ENCODE results near the gene CARHSP1. TPM values are rescaled to one million over a fixed set of nuclear protein-coding genes. Genes with fewer than 3 reads are reported as not detected.

The CARHSP1 gene
- total and polyA plus RNA-seq, 2 of the 4 experiments (the other 2 are of a cell fraction) = 121 to 138 TPM

DNA sequence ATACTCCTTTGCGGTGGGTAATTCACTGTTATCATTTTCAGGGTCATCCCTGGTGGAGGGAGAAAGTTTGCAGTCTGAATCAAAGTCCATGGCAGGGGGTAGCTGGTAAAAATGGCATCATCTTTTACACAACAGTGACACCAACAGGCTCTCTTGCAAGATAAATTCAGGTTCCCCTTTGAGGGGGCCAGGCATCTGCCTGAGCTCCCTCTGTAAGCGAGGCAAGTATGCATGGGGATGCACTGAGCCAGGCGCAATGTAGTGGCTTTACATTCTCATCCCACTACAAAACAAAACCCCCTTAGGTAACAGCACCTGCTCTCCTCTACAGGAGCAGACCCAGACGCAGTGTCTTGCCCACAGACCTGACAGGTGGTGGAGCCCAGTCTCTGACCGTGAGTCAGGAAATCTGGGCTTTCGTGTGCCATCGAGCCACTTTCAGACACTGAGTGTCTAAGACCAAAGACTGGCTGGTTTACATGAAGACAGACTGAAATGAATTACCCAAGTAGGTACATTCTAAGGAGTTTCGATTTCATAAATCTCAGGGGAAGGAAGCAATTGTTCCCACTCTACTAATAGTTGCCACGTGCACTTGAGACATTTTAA, 31.0 kb upstream of the CARHSP1 start:
- H2AK5ac ChIP-seq (ENCODE audit: low read depth, low read length) = no peak overlapping the region
- H2BK20ac ChIP-seq (ENCODE audit: low read depth, low read length) = no peak overlapping the region
- H3K27ac ChIP-seq (ENCODE audit: insufficient read depth, low read length) = no peak overlapping the region
- no peak overlapping the region for H2BK15ac ChIP-seq (ENCODE audit: low read depth, low read length)
- no peak overlapping the region for H4K5ac ChIP-seq (ENCODE audit: low read depth, low read length)
- no peaks in the 10 kb centered on the region for H3K9me1 ChIP-seq (ENCODE audit: insufficient read depth, low read length)
- whole genome bisulfite sequencing, 2 experiments (ENCODE audit: extremely low coverage in 2 of 2, insufficient read length in 1 of 2) = 96% methylated on average over 5 of the region's 9 CpGs; no CpG with 5 or more reads in 1 of the 2 experiments
- dilution Hi-C loops (cut with HindIII; ENCODE audit: low sequenced_read_pairs, unreplicated experiment) = no loop called here
- no peak overlapping the region for H3K18ac ChIP-seq (ENCODE audit: low read depth, low read length)
- no peak overlapping the region for H3K4me3 ChIP-seq (ENCODE audit: insufficient read depth, low read depth, low read length)
- H3K79me1 ChIP-seq (ENCODE audit: low read depth in 1 of 2, low read length in 2 of 2) = peaks cover 19 to 34% of the 10 kb centered on the region in 2 experiments
- no peaks in the 10 kb centered on the region for H3K27me3 ChIP-seq (ENCODE audit: control insufficient read depth, insufficient read depth, low read length)
- POLR2A ChIA-PET (ENCODE audit: unreplicated experiment) = no interaction called here
- CTCF ChIA-PET = interaction anchor here (1.0 to 1.6 kb wide), 2 partner anchors 12 to 109 kb away, joined by 3 to 4 read pairs; no protein-coding TSS in a partner anchor
- BruUV-seq (replicated peaks) = no TSS peak
- H4K20me1 ChIP-seq (ENCODE audit: insufficient read depth, low read length) = peaks cover 3% of the 10 kb centered on the region; the same call in 1 of the 2 replicates
- TF ChIP-seq RAD21 (IDR thresholded peaks at IDR 0.05; ENCODE audit: low read length) (no peak), POLR2A (IDR thresholded peaks at IDR 0.05; ENCODE audit: low read depth, low read length) (no peak), BHLHE40 (IDR thresholded peaks at IDR 0.05; ENCODE audit: low read depth, low read length) (no peak), RFX5 (IDR thresholded peaks at IDR 0.05; ENCODE audit: low read depth, low read length) (no peak), RCOR1 (IDR thresholded peaks at IDR 0.05; ENCODE audit: insufficient replicate concordance, low read length) (no peak), NFE2L2 (IDR thresholded peaks at IDR 0.05; ENCODE audit: low read depth, low read length) (no peak), FOS (IDR thresholded peaks at IDR 0.05; ENCODE audit: low read depth, low read length) (no peak), SMC3 (IDR thresholded peaks at IDR 0.05; ENCODE audit: low read depth, low read length) (no peak), MAFK (IDR thresholded peaks at IDR 0.05; ENCODE audit: low read depth, low read length) (no peak), MXI1 (IDR thresholded peaks at IDR 0.05; ENCODE audit: borderline replicate concordance, low read depth, low read length) (no peak)
- TF ChIP-seq, protein P1, sequence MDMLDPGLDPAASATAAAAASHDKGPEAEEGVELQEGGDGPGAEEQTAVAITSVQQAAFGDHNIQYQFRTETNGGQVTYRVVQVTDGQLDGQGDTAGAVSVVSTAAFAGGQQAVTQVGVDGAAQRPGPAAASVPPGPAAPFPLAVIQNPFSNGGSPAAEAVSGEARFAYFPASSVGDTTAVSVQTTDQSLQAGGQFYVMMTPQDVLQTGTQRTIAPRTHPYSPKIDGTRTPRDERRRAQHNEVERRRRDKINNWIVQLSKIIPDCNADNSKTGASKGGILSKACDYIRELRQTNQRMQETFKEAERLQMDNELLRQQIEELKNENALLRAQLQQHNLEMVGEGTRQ (IDR thresholded peaks at IDR 0.05; ENCODE audit: low read depth, low read length) = no peak
- H3K56ac ChIP-seq (ENCODE audit: extremely low read depth, insufficient read depth, low read length) = no peak overlapping the region
- ATAC-seq (ENCODE audit: low read depth) (no peak), DNase-seq (no peak)
- in situ Hi-C loops (cut with MboI; ENCODE audit: low sequenced_read_pairs) = no loop called here
- H4K91ac ChIP-seq (ENCODE audit: insufficient read depth, low read depth, low read length) = no peak overlapping the region
- H2AK9ac ChIP-seq (replicated peaks; ENCODE audit: low read depth, low read length, poor library complexity) = no peak overlapping the region
- H3K4ac ChIP-seq (ENCODE audit: low read depth, low read length) = no peak overlapping the region
- H4K8ac ChIP-seq (ENCODE audit: low read depth in 2 of 2, low read length in 2 of 2) = no peak overlapping the region
- peaks cover 63% of the 10 kb centered on the region for H3K36me3 ChIP-seq (ENCODE audit: control insufficient read depth, insufficient read depth, low read length)
- intact Hi-C loops (cut with micrococcal nuclease) = loop anchor here (10.0 kb wide), 1 partner anchor 195 kb away; the partner anchor contains the start of gene HAPSTR1
- H3K14ac ChIP-seq (replicated peaks; ENCODE audit: low read depth, low read length) = no peak overlapping the region
- H2AFZ ChIP-seq (replicated peaks; ENCODE audit: low read length, poor library complexity) = no peak overlapping the region
- H3K23ac ChIP-seq (ENCODE audit: low read depth, low read length) = no peak overlapping the region
- no peak overlapping the region for H2BK5ac ChIP-seq (ENCODE audit: low read depth, low read length, poor library complexity, severe bottlenecking)
- H2BK120ac ChIP-seq (ENCODE audit: low read depth, low read length) = no peak overlapping the region
- H3K9me3 ChIP-seq (ENCODE audit: control insufficient read depth, insufficient read depth, low read length) = no peaks in the 10 kb centered on the region
- no peak overlapping the region for H3K4me2 ChIP-seq (ENCODE audit: low read depth, low read length)
- no peaks in the 10 kb centered on the region for H3K4me1 ChIP-seq (ENCODE audit: control insufficient read depth, insufficient read depth, low read length)
- H3K9ac ChIP-seq (ENCODE audit: low read depth, low read length) = no peak overlapping the region
